GM12892 (cell line): ENCODE data around the gene RAB8A.

ENCODE experiments used
- POLR2A ChIP-seq: IDR thresholded peaks from 2 replicates; pipeline ENCODE4 v1.6.1; 2011; ENCODE audit warnings: low read depth, low read length, control low read depth
- POLR2AphosphoS5 ChIP-seq: IDR thresholded peaks from 2 replicates; pipeline ENCODE4 v1.6.1; 2011; ENCODE audit warnings: low read depth, low read length, control low read depth
- TAF1 ChIP-seq: IDR thresholded peaks from 2 replicates; pipeline ENCODE4 v1.6.1; 2011; ENCODE audit warnings: low read depth, mild to moderate bottlenecking, control low read depth, low read length, borderline replicate concordance

- TF ChIP-seq POLR2A (no peak), POLR2AphosphoS5 (no peak), TAF1 (no peak)
Observed at GRCh38 chr19:16166417-16166816, 54.7 kb downstream of the RAB8A start.
